ENCODE data around the gene GNAO1. TPM values are rescaled to one million over a fixed set of nuclear protein-coding genes. Genes with fewer than 3 reads are reported as not detected.

Gene GNAO1
- polyA plus RNA-seq, 1 donor (not counting 4 experiments of a cell fraction or from before 2014, with no cell fraction given) = 0.13 TPM

GRCh38 chr16:56363781-56364565 is 172.7 kb downstream of the GNAO1 start:
- Histone ChIP-seq H3K27me3 (ENCODE audit: control insufficient read depth, extremely low read depth, insufficient read depth, low read length) (no peaks in the 10 kb centered on the region), H2AFZ (ENCODE audit: control insufficient read depth, low read length) (no peak overlapping the region), H3K79me2 (ENCODE audit: control insufficient read depth, insufficient read depth, low read length) (no peaks in the 10 kb centered on the region), H3K9me1 (ENCODE audit: control insufficient read depth, extremely low read depth, insufficient read depth, low read length) (no peaks in the 10 kb centered on the region), H4K20me1 (ENCODE audit: control insufficient read depth, extremely low read depth, insufficient read depth, low read length) (no peaks in the 10 kb centered on the region), H3K9me3 (ENCODE audit: control insufficient read depth, low read depth, low read length) (no peaks in the 10 kb centered on the region), H3K4me1 (ENCODE audit: control insufficient read depth, extremely low read depth, insufficient read depth, low read length) (no peaks in the 10 kb centered on the region), H3K27ac (ENCODE audit: control insufficient read depth, insufficient read depth, low read length) (no peak overlapping the region), H3K4me2 (ENCODE audit: control insufficient read depth, extremely low read depth, insufficient read depth, low read depth, low read length) (no peak overlapping the region), H3K36me3 (ENCODE audit: control insufficient read depth in 2 of 2, extremely low read depth in 1 of 2, insufficient read depth in 2 of 2, low read length in 2 of 2) (peaks cover 23 to 36% of the 10 kb centered on the region in 2 experiments), H3K4me3 (ENCODE audit: control insufficient read depth in 2 of 3, extremely low read depth in 1 of 3, insufficient read depth in 2 of 3, low read depth in 1 of 3, low read length in 3 of 3) (no peak overlapping the region), H3K9ac (ENCODE audit: control insufficient read depth, extremely low read depth, insufficient read depth, low read length) (no peak overlapping the region)
- dilution Hi-C loops (cut with MboI; ENCODE audit: extremely low pct_ligation_motif_present, low sequenced_read_pairs) = no loop called here
- DNase-seq (ENCODE audit: low read depth, low spot score) (no peak), FAIRE-seq (no peak)
- TF ChIP-seq EZH2 (IDR thresholded peaks at IDR 0.05; ENCODE audit: low read length) (no peak), CTCF (optimal IDR thresholded peaks at IDR 0.05 in 1 of 3, IDR thresholded peaks at IDR 0.05 in 1 of 3, conservative IDR thresholded peaks at IDR 0.05 in 1 of 3; ENCODE audit: extremely low read depth in 1 of 3, insufficient read depth in 2 of 3, low read length in 3 of 3) (no peak)

- Histone ChIP-seq H3K4me1 (ENCODE audit: control insufficient read depth, extremely low read depth, insufficient read depth, low read length) (no peaks in the 10 kb centered on the region), H2AFZ (ENCODE audit: control insufficient read depth, low read length) (no peak overlapping the region), H3K4me3 (ENCODE audit: control insufficient read depth in 2 of 3, extremely low read depth in 1 of 3, insufficient read depth in 2 of 3, low read depth in 1 of 3, low read length in 3 of 3) (no peak overlapping the region), H3K79me2 (ENCODE audit: control insufficient read depth, insufficient read depth, low read length) (no peaks in the 10 kb centered on the region), H3K9me1 (ENCODE audit: control insufficient read depth, extremely low read depth, insufficient read depth, low read length) (no peaks in the 10 kb centered on the region), H3K9ac (ENCODE audit: control insufficient read depth, extremely low read depth, insufficient read depth, low read length) (no peak overlapping the region), H3K27ac (ENCODE audit: control insufficient read depth, insufficient read depth, low read length) (no peak overlapping the region), H3K9me3 (ENCODE audit: control insufficient read depth, low read depth, low read length) (no peaks in the 10 kb centered on the region), H3K27me3 (ENCODE audit: control insufficient read depth, extremely low read depth, insufficient read depth, low read length) (no peaks in the 10 kb centered on the region), H4K20me1 (ENCODE audit: control insufficient read depth, extremely low read depth, insufficient read depth, low read length) (no peaks in the 10 kb centered on the region), H3K4me2 (ENCODE audit: control insufficient read depth, extremely low read depth, insufficient read depth, low read depth, low read length) (no peak overlapping the region), H3K36me3 (ENCODE audit: control insufficient read depth in 2 of 2, extremely low read depth in 1 of 2, insufficient read depth in 2 of 2, low read length in 2 of 2) (peaks cover 23 to 36% of the 10 kb centered on the region in 2 experiments)
- TF ChIP-seq CTCF (optimal IDR thresholded peaks at IDR 0.05 in 1 of 3, IDR thresholded peaks at IDR 0.05 in 1 of 3, conservative IDR thresholded peaks at IDR 0.05 in 1 of 3; ENCODE audit: extremely low read depth in 1 of 3, insufficient read depth in 2 of 3, low read length in 3 of 3) (no peak), EZH2 (IDR thresholded peaks at IDR 0.05; ENCODE audit: low read length) (no peak)
- no peak for FAIRE-seq
- dilution Hi-C loops (cut with MboI; ENCODE audit: extremely low pct_ligation_motif_present, low sequenced_read_pairs) = no loop called here
- no peak for DNase-seq (ENCODE audit: low read depth, low spot score)
These were observed 173.6 kb downstream of the GNAO1 start for GRCh38 chr16:56364865-56365264.

Data from keratinocyte (primary cell).